Measurements from ENCODE around the gene RASL11A.
"Not testable (repeated sequence)": the region's sequence is repeated elsewhere in the genome, so short reads cannot be mapped to it uniquely, and the experiment has no call there.

The RASL11A gene

DNA sequence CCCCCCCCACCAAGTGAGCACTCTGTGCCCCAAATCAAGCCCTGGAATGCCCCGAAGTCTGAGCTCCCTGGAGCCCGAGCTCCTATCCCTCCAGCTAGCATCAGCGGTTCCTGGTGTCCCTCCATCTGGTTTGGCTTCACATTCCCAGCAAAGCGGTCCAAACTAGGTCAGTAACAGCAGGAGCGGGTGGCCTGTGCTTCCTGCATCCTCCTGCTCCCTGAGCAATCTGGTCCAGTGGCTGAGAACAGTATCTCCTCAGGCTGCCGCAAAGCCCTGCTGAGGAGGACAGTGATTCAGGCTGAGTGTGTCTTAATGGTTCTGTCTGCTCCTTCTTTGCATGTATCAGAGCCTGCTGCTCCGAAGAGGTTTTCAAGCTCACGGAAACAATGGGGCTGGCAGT lies 25.9 kb downstream of the RASL11A start:
- Histone ChIP-seq H3K4me3 (ENCODE audit: extremely low read depth, insufficient read depth, low read length, poor library complexity, severe bottlenecking) (no peak overlapping the region), H3K36me3 (ENCODE audit: control insufficient read depth, insufficient read depth, low read length) (no peaks in the 10 kb centered on the region), H3K9me3 (ENCODE audit: control insufficient read depth, low read length) (no peaks in the 10 kb centered on the region), H3K4me1 (ENCODE audit: control insufficient read depth, insufficient read depth, low read length, poor library complexity, severe bottlenecking) (no peaks in the 10 kb centered on the region), H3K27ac (ENCODE audit: low read depth, low read length, severe bottlenecking) (no peak overlapping the region)
- WGBS, 2 experiments (ENCODE audit: insufficient coverage in 2 of 2): 81 to 86% methylated on average over 7 to 8 of the region's 8 CpGs

DNA sequence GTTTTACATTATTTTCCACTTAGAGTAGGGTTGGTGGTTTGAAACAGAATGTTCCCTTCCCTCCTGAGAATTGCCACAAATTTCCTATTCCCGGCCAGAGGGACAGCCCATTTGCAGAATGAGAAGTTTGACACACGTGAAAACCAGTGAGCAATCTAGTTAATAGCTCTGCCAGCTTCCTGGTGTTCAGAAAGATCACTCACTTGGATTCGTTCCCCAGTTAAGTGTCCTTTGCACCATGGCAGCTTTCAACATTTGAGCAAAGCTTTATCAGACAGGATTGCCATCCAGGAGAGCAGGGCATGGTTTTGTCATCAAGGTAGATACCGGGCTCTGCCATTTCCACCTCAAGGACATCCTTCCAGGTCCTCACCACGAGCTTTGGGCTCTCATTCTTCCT lies 28.2 kb downstream of the RASL11A start:
- no peak overlapping the region for H3K27ac ChIP-seq (ENCODE audit: low read depth, low read length, severe bottlenecking)
- no peaks in the 10 kb centered on the region for H3K9me3 ChIP-seq (ENCODE audit: control insufficient read depth, low read length)
- H3K4me3 ChIP-seq (ENCODE audit: extremely low read depth, insufficient read depth, low read length, poor library complexity, severe bottlenecking): no peak overlapping the region
- H3K36me3 ChIP-seq (ENCODE audit: control insufficient read depth, insufficient read depth, low read length): no peaks in the 10 kb centered on the region
- 87 to 90% methylated on average over 4 of the region's 5 CpGs for WGBS, 2 experiments (ENCODE audit: insufficient coverage in 2 of 2)
- H3K4me1 ChIP-seq (ENCODE audit: control insufficient read depth, insufficient read depth, low read length, poor library complexity, severe bottlenecking): no peaks in the 10 kb centered on the region

DNA sequence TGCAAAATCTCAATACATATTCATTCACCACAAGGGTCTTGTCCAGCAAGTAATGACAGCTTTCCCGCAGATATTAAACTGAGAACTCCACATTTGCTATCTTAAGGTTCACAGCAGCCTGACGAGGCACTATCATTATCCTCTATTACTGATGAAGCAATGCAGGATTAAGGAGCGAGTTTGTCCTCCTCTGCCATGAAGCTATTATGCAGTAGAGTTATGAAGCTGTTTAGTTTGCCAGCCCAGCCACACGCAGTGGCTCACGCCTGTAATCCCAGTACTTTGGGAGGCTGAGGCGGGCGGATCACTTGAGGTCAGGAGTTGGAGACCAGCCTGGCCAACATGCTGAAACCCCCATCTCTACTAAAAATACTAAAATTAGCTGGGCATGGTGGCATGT lies 29.8 kb downstream of the RASL11A start:
- not testable (repeated sequence) for H3K9me3 ChIP-seq (ENCODE audit: control insufficient read depth, low read length); H3K27ac ChIP-seq (ENCODE audit: low read depth, low read length, severe bottlenecking); H3K36me3 ChIP-seq (ENCODE audit: control insufficient read depth, insufficient read depth, low read length); H3K4me3 ChIP-seq (ENCODE audit: extremely low read depth, insufficient read depth, low read length, poor library complexity, severe bottlenecking); H3K4me1 ChIP-seq (ENCODE audit: control insufficient read depth, insufficient read depth, low read length, poor library complexity, severe bottlenecking)
- 89 to 95% methylated on average over 3 to 6 of the region's 7 CpGs for WGBS, 2 experiments (ENCODE audit: insufficient coverage in 2 of 2)

DNA sequence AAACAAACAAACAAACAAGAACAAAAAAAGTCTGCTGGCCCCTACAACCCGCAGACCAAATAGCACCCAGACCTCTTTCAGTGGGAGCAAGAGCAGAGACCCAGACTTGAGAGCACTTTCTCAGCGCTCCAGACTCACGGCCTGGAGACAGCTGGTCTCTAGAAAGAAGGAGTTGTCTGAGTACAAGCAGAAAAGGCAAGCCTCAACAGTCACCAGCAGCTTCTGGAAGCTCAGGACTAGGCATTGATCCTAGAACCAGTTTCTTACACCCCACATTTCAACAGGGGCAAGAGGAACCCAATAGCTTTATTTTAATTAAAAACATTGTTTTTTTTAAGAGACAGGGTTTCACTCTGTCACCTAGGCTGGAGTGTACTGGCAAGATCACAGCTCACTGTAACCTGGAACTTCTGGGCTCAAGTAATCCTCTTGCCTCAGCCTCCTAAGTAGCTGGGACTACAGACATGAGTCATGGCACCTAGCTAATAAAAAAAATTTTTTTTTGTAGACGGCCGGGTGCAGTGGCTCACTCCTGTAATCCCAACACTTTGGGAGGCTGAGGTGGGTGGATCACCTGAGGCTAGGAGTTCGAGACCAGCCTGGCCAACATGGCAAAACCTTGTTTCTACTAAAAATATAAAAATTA lies 30.4 kb downstream of the RASL11A start:
- H3K36me3 ChIP-seq (ENCODE audit: control insufficient read depth, insufficient read depth, low read length): no peaks in the 10 kb centered on the region
- H3K4me3 ChIP-seq (ENCODE audit: extremely low read depth, insufficient read depth, low read length, poor library complexity, severe bottlenecking): no peak overlapping the region
- whole genome bisulfite sequencing, 2 experiments (ENCODE audit: insufficient coverage in 2 of 2): 87 to 94% methylated on average over 2 to 3 of the region's 6 CpGs
- no peaks in the 10 kb centered on the region for H3K4me1 ChIP-seq (ENCODE audit: control insufficient read depth, insufficient read depth, low read length, poor library complexity, severe bottlenecking)
- H3K9me3 ChIP-seq (ENCODE audit: control insufficient read depth, low read length): no peaks in the 10 kb centered on the region
- no peak overlapping the region for H3K27ac ChIP-seq (ENCODE audit: low read depth, low read length, severe bottlenecking)

DNA sequence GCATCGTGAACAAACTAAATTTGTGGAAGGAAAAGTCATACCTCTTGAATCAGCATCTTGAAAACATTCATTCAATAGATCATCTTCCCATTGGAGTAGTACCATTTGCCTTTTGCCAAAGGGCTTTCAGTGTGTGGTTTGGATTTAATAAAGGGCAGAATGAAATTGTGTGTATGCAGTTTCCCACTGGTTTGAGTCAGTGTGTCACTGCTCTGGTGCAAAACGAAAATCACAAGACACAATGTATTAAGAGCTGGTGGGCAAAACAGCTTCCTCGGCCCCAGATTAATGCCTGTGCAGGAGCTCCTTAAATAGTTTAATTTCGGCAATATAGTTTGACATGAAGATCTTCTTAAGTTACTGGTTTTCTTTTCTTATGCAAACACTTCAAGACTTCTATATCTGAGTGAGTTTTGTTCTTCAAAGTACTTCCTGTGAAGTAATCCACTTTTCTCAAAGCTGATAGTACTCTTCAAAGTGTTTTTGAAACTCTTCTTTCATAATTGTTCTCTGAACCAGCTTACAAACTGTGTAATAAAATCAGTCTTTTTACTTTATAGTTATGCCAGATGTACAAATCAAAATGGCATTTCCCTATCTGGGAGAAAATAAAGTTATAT lies 32.1 kb downstream of the RASL11A start:
- H3K9me3 ChIP-seq (ENCODE audit: control insufficient read depth, low read length): no peaks in the 10 kb centered on the region
- no peaks in the 10 kb centered on the region for H3K4me1 ChIP-seq (ENCODE audit: control insufficient read depth, insufficient read depth, low read length, poor library complexity, severe bottlenecking)
- 79 to 92% methylated on average over 1 to 2 of the region's 4 CpGs for WGBS, 2 experiments (ENCODE audit: insufficient coverage in 2 of 2)
- no peaks in the 10 kb centered on the region for H3K36me3 ChIP-seq (ENCODE audit: control insufficient read depth, insufficient read depth, low read length)
- H3K27ac ChIP-seq (ENCODE audit: low read depth, low read length, severe bottlenecking): no peak overlapping the region
- H3K4me3 ChIP-seq (ENCODE audit: extremely low read depth, insufficient read depth, low read length, poor library complexity, severe bottlenecking): no peak overlapping the region

DNA sequence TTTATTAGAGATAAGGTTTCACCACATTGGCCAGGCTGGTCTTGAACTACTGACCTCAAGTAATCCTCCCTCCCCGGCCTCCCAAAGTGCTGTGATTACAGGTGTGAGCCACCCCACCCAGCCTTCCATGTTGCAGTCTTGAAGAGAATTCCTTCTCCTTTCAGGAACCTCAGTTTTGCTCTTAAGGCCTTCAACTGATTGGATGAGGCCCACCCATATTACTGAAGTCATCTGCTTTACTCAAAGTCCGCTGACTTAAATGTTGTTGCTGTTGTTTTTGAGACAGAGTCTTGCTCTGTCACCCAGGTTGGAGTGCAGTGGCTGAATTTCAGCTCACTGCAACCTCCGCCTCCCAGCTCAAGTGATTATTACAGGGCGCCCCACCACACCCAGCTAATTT lies 33.5 kb downstream of the RASL11A start:
- Histone ChIP-seq H3K4me1 (ENCODE audit: control insufficient read depth, insufficient read depth, low read length, poor library complexity, severe bottlenecking) (no peaks in the 10 kb centered on the region), H3K27ac (ENCODE audit: low read depth, low read length, severe bottlenecking) (no peak overlapping the region), H3K4me3 (ENCODE audit: extremely low read depth, insufficient read depth, low read length, poor library complexity, severe bottlenecking) (no peak overlapping the region), H3K36me3 (ENCODE audit: control insufficient read depth, insufficient read depth, low read length) (no peaks in the 10 kb centered on the region), H3K9me3 (ENCODE audit: control insufficient read depth, low read length) (no peaks in the 10 kb centered on the region)
- 94 to 100% methylated on average over 1 to 2 of the region's 4 CpGs for WGBS, 2 experiments (ENCODE audit: insufficient coverage in 2 of 2)

DNA sequence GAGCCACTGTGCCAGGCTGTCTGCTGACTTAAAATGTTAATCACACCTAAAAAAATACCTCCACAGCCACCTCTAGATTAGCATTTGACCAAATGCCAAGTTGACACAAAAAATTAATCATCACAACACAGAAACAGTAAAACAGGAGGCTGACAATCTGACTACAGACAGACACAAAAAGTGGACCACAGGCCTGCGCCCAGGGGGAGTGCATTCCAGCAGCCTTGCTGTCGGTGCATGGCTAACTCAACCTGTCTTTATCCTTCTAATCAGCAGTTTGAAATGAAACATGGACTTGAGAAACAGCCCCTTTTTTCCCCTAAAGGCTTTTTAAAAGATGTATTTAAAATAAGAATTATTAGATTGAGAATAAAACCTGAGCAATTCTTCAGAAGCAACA lies 34.0 kb downstream of the RASL11A start:
- H3K4me3 ChIP-seq (ENCODE audit: extremely low read depth, insufficient read depth, low read length, poor library complexity, severe bottlenecking): no peak overlapping the region
- H3K9me3 ChIP-seq (ENCODE audit: control insufficient read depth, low read length): no peaks in the 10 kb centered on the region
- 91 to 95% methylated on average over 1 to 2 of the region's 2 CpGs for WGBS, 2 experiments (ENCODE audit: insufficient coverage in 2 of 2)
- H3K27ac ChIP-seq (ENCODE audit: low read depth, low read length, severe bottlenecking): no peak overlapping the region
- H3K4me1 ChIP-seq (ENCODE audit: control insufficient read depth, insufficient read depth, low read length, poor library complexity, severe bottlenecking): no peaks in the 10 kb centered on the region
- no peaks in the 10 kb centered on the region for H3K36me3 ChIP-seq (ENCODE audit: control insufficient read depth, insufficient read depth, low read length)

DNA sequence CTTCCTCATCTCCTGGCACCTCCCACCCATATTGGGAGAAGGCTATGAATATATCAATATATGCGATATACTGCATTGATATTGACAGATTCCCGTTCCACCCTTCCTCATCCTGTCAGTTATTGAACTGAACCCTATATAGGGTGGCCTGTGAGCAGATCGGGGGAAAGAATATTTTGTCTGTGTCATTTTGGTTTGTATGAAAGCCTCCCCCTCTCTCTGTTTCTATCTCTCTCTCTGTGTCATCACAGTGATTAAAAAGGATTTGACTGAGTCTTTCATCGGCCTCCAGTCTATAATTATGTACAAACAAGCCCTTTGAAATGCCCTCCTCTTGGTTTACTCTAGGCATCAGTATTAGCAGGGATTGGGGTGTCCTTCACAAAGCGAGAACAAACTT lies 35.7 kb downstream of the RASL11A start:
- no peaks in the 10 kb centered on the region for H3K4me1 ChIP-seq (ENCODE audit: control insufficient read depth, insufficient read depth, low read length, poor library complexity, severe bottlenecking)
- no peaks in the 10 kb centered on the region for H3K9me3 ChIP-seq (ENCODE audit: control insufficient read depth, low read length)
- no peaks in the 10 kb centered on the region for H3K36me3 ChIP-seq (ENCODE audit: control insufficient read depth, insufficient read depth, low read length)
- no peak overlapping the region for H3K27ac ChIP-seq (ENCODE audit: low read depth, low read length, severe bottlenecking)
- no peak overlapping the region for H3K4me3 ChIP-seq (ENCODE audit: extremely low read depth, insufficient read depth, low read length, poor library complexity, severe bottlenecking)
- 94 to 100% methylated on average over 1 to 2 of the region's 5 CpGs for WGBS, 2 experiments (ENCODE audit: insufficient coverage in 2 of 2)

DNA sequence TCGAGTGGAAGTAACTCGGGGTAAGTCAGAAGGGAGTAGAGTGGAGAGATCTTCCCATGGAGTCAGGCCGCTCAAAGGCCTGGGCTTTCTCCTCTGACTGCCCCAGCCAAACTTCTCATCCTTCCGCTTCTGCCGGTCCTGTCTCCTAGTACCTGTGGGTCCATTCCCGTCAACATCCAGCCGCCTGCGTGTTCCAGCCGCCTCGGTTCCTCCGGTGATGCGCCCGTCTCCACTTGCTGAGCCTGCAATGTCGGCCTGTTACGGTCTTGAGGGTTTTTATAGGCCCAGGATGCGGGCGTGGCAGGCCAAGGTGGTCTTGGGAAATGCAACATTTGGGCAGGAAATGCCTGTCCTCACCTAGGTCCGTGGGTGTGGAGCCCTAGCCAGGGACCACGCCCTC lies 38.3 kb downstream of the RASL11A start:
- no peaks in the 10 kb centered on the region for H3K4me1 ChIP-seq (ENCODE audit: control insufficient read depth, insufficient read depth, low read length, poor library complexity, severe bottlenecking)
- WGBS, 2 experiments (ENCODE audit: insufficient coverage in 2 of 2): 77 to 90% methylated on average over 16 to 18 of the region's 19 CpGs
- H3K36me3 ChIP-seq (ENCODE audit: control insufficient read depth, insufficient read depth, low read length): no peaks in the 10 kb centered on the region
- H3K9me3 ChIP-seq (ENCODE audit: control insufficient read depth, low read length): no peaks in the 10 kb centered on the region
- H3K27ac ChIP-seq (ENCODE audit: low read depth, low read length, severe bottlenecking): no peak overlapping the region
- no peak overlapping the region for H3K4me3 ChIP-seq (ENCODE audit: extremely low read depth, insufficient read depth, low read length, poor library complexity, severe bottlenecking)

DNA sequence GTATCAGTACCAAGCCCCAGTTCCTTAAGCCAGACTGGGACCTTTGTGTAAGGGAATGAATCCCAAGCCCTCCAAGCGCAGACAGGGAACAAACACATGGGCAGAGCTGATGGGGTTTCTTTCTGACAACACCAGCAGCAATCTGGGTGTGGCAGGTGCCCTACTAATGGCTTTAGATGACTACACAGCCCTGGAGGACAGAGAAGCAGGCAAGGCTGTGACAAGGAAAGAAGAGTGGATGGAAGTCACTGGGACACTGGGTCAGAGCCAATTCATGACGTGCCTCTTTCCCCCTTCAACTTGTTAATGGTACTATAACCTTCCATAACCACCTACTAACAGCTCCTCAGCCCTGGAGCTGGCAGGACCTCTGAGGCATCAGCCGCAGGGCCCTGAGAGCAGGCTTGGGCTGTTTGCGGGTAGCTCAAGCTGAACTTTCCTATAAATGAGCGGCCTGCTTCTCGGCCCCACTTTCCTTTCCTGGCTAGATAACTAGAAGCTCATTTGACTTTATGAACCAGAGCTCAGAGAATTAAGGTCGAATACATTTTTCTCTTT lies 38.9 kb downstream of the RASL11A start:
- WGBS, 2 experiments (ENCODE audit: insufficient coverage in 2 of 2): 90 to 93% methylated on average over 4 of the region's 7 CpGs
- no peaks in the 10 kb centered on the region for H3K9me3 ChIP-seq (ENCODE audit: control insufficient read depth, low read length)
- H3K4me3 ChIP-seq (ENCODE audit: extremely low read depth, insufficient read depth, low read length, poor library complexity, severe bottlenecking): no peak overlapping the region
- H3K27ac ChIP-seq (ENCODE audit: low read depth, low read length, severe bottlenecking): no peak overlapping the region
- H3K4me1 ChIP-seq (ENCODE audit: control insufficient read depth, insufficient read depth, low read length, poor library complexity, severe bottlenecking): no peaks in the 10 kb centered on the region
- H3K36me3 ChIP-seq (ENCODE audit: control insufficient read depth, insufficient read depth, low read length): no peaks in the 10 kb centered on the region

DNA sequence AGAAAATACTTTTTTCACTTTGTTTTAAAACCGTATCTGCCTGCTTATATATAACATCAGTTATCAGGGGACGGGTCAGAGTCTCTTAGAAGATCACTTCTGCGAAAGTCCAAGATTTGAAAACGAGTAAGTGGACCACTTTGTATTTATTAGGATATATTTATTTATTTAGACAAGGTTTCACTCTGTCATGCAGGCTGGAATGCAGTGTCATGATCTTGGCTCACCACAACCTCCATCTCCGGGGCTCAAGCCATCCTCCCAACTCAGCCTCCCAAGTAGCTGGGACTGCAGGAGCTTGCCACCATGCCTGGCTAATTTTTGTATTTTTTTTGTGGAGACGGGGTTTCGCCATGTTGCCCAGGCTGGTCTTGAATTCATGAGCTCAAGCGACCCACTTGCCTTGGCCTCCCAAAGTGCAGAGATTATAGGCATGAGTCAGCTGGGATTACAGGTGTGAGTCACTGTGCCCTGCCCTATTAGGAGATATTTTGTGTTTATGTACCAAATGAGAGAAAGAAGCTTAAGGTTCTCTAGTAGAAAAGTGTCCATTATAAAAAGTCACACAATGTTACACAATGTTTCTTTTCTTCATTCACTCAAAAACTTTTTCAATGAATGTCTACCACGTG lies 39.5 kb downstream of the RASL11A start:
- Histone ChIP-seq H3K27ac (ENCODE audit: low read depth, low read length, severe bottlenecking) (no peak overlapping the region), H3K9me3 (ENCODE audit: control insufficient read depth, low read length) (no peaks in the 10 kb centered on the region), H3K4me1 (ENCODE audit: control insufficient read depth, insufficient read depth, low read length, poor library complexity, severe bottlenecking) (no peaks in the 10 kb centered on the region), H3K4me3 (ENCODE audit: extremely low read depth, insufficient read depth, low read length, poor library complexity, severe bottlenecking) (no peak overlapping the region), H3K36me3 (ENCODE audit: control insufficient read depth, insufficient read depth, low read length) (no peaks in the 10 kb centered on the region)
- WGBS, 2 experiments (ENCODE audit: insufficient coverage in 2 of 2): 84 to 94% methylated on average over 4 of the region's 9 CpGs
